Neuronal stem cell (in vitro differentiated cells): ENCODE results near the gene GRIK3.

Source experiments
- DNase-seq: peaks from one replicate; pipeline ENCODE4 v3.0.0-alpha.2; 2013; ENCODE audit warnings: low spot score
- H2AFZ ChIP-seq: one replicate; pipeline ENCODE4 v1.6.1; 2013; ENCODE audit warnings: mild to moderate bottlenecking, low read length, inconsistent platforms
- H2AK5ac ChIP-seq: 2 replicates; pipeline ENCODE4 v1.6.1; 2013; ENCODE audit warnings: low read depth, mild to moderate bottlenecking, inconsistent platforms, low read length, moderate library complexity, mixed read lengths
- H2BK120ac ChIP-seq: 2 replicates; pipeline ENCODE4 v1.6.1; 2013; ENCODE audit warnings: low read depth, mild to moderate bottlenecking, inconsistent platforms, low read length, moderate library complexity, mixed read lengths
- H2BK12ac ChIP-seq: one replicate; pipeline ENCODE4 v1.6.1; 2013; ENCODE audit warnings: low read length, inconsistent platforms
- H2BK15ac ChIP-seq: 2 replicates; pipeline ENCODE4 v1.6.1; 2013; ENCODE audit warnings: mild to moderate bottlenecking, low read length, inconsistent platforms, mixed read lengths
- H2BK5ac ChIP-seq: one replicate; pipeline ENCODE4 v1.6.1; 2013; ENCODE audit warnings: inconsistent platforms, mild to moderate bottlenecking, low read length, moderate library complexity
- H3K14ac ChIP-seq: one replicate; pipeline ENCODE4 v1.6.1; 2013; ENCODE audit warnings: low read length, inconsistent platforms
- H3K18ac ChIP-seq: 2 replicates; pipeline ENCODE4 v1.6.1; 2013; ENCODE audit warnings: low read length, inconsistent platforms
- H3K23ac ChIP-seq: 2 replicates; pipeline ENCODE4 v1.6.1; 2013; ENCODE audit warnings: low read depth, mild to moderate bottlenecking, mixed read lengths, low read length, inconsistent platforms; ENCODE audit not compliant: poor library complexity
- H3K27ac ChIP-seq: replicated peaks from 3 replicates; pipeline ENCODE4 v1.5.1; 2013; ENCODE audit warnings: low read length, inconsistent platforms
- H3K27me3 ChIP-seq, 3 experiments: 2 replicates each; pipeline ENCODE4 v1.6.1; 2013; ENCODE audit warnings: low read length in 3 of 3, mild to moderate bottlenecking in 2 of 3, inconsistent platforms in 1 of 3, low read depth in 1 of 3, mixed read lengths in 1 of 3, moderate library complexity in 1 of 3; ENCODE audit not compliant: control insufficient read depth in 3 of 3, insufficient read depth in 3 of 3
- H3K36me3 ChIP-seq, 2 donors: replicated peaks in 1 of 2; 2 replicates each; pipeline ENCODE4 v1.6.1; 2013; ENCODE audit warnings: low read length in 2 of 2; ENCODE audit not compliant: control insufficient read depth in 2 of 2, insufficient read depth in 2 of 2
- H3K4ac ChIP-seq: 2 replicates; pipeline ENCODE4 v1.6.1; 2013; ENCODE audit warnings: inconsistent platforms, mild to moderate bottlenecking, low read length, moderate library complexity
- H3K4me1 ChIP-seq, 2 donors: 1 replicate in 1 of 2; 2 replicates in 1 of 2; pipeline ENCODE4 v1.6.1; 2013; ENCODE audit warnings: low read length in 2 of 2, low read depth in 1 of 2; ENCODE audit not compliant: control insufficient read depth in 2 of 2, insufficient read depth in 1 of 2
- H3K4me2 ChIP-seq: one replicate; pipeline ENCODE4 v1.6.1; 2013; ENCODE audit warnings: mild to moderate bottlenecking, low read length, inconsistent platforms; ENCODE audit not compliant: insufficient read depth, poor library complexity, severe bottlenecking
- H3K4me3 ChIP-seq, 2 donors: 2 replicates each; pipeline ENCODE4 v1.5.1; 2013; ENCODE audit warnings: low read length in 2 of 2, mild to moderate bottlenecking in 2 of 2, inconsistent platforms in 1 of 2, moderate library complexity in 1 of 2
- H3K79me1 ChIP-seq: one replicate; pipeline ENCODE4 v1.6.1; 2013; ENCODE audit warnings: low read depth, mild to moderate bottlenecking, inconsistent platforms, low read length, moderate library complexity
- H3K9ac ChIP-seq: one replicate; pipeline ENCODE4 v1.6.1; 2013; ENCODE audit warnings: mild to moderate bottlenecking, low read depth, low read length, inconsistent platforms; ENCODE audit not compliant: poor library complexity
- H3K9me3 ChIP-seq, 2 donors: replicated peaks in 1 of 2; 2 replicates each; pipeline versions ENCODE3 to v1.6.1; 2013; ENCODE audit warnings: low read length in 2 of 2, mild to moderate bottlenecking in 2 of 2, inconsistent platforms in 1 of 2, low read depth in 1 of 2, mixed read lengths in 1 of 2, moderate library complexity in 1 of 2; ENCODE audit not compliant: control insufficient read depth in 2 of 2, insufficient read depth in 1 of 2
- H4K8ac ChIP-seq: one replicate; pipeline ENCODE4 v1.6.1; 2013; ENCODE audit warnings: low read depth, mild to moderate bottlenecking, inconsistent platforms, low read length, moderate library complexity
- H4K91ac ChIP-seq: one replicate; pipeline ENCODE4 v1.6.1; 2013; ENCODE audit warnings: low read length, low read depth, mild to moderate bottlenecking, inconsistent platforms; ENCODE audit not compliant: poor library complexity
- WGBS, 2 donors: extraction: QIAGEN DNeasy Blood & Tissue Kit; methylation state at CpG; one replicate each; pipeline ENCODE4 v1.1.7; 2013; ENCODE audit warnings: missing lambda C conversion rate in 2 of 2, mixed read lengths in 1 of 2; ENCODE audit not compliant: insufficient read length in 2 of 2, insufficient replicate concordance in 1 of 2; ENCODE audit errors: extremely low coverage in 2 of 2; 5-methylcytosine and 5-hydroxymethylcytosine counted together

GRIK3 gene

GRCh38 chr1:36807262-36807661 is 227.1 kb downstream of the GRIK3 start:
- Histone ChIP-seq H3K4me2 (no peak overlapping the region), H3K4me3 (no peak overlapping the region), H3K79me1 (peaks cover 3% of the 10 kb centered on the region), H2AK5ac (no peak overlapping the region), H3K14ac (no peak overlapping the region), H2AFZ (no peak overlapping the region), H3K18ac (no peak overlapping the region), H3K9ac (no peak overlapping the region), H3K36me3 (no peaks in the 10 kb centered on the region), H2BK120ac (no peak overlapping the region), H4K91ac (no peak overlapping the region), H2BK15ac (no peak overlapping the region), H3K4me1 (peaks cover 0 to 4% of the 10 kb centered on the region in 2 donors), H3K27ac (no peak overlapping the region), H3K9me3 (no peaks in the 10 kb centered on the region), H2BK5ac (no peak overlapping the region), H3K23ac (no peak overlapping the region), H3K27me3 (peaks cover 0 to 16% (median 0%) of the 10 kb centered on the region in 3 experiments), H3K4ac (no peak overlapping the region), H2BK12ac (no peak overlapping the region), H4K8ac (no peak overlapping the region)
- no peak for DNase-seq
- WGBS, 2 donors = no CpG with 5 or more reads among the region's 4 CpGs

- H3K27ac ChIP-seq = no peak overlapping the region
- H3K14ac ChIP-seq = no peak overlapping the region
- H2BK15ac ChIP-seq = peak overlapping the region; percentile 70
- peak overlapping the region; percentile 71 for H3K18ac ChIP-seq
- no CpG with 5 or more reads among the region's 29 CpGs for WGBS, 2 donors
- H4K91ac ChIP-seq = no peak overlapping the region
- no peak for DNase-seq
- peak overlapping the region; percentile 71 for H2BK5ac ChIP-seq
- no peak overlapping the region for H3K23ac ChIP-seq
- H2AK5ac ChIP-seq = no peak overlapping the region
- H3K9me3 ChIP-seq = no peaks in the 10 kb centered on the region
- H3K27me3 ChIP-seq = peaks cover 0 to 16% (median 0%) of the 10 kb centered on the region in 3 experiments
- peak overlapping the region; percentile 2 for H3K4ac ChIP-seq
- peaks cover 3% of the 10 kb centered on the region for H3K79me1 ChIP-seq
- H3K36me3 ChIP-seq = no peaks in the 10 kb centered on the region
- H4K8ac ChIP-seq = no peak overlapping the region
- H3K4me2 ChIP-seq = no peak overlapping the region
- H3K4me3 ChIP-seq = no peak overlapping the region
- H2AFZ ChIP-seq = no peak overlapping the region
- no peak overlapping the region for H3K9ac ChIP-seq
- no peak overlapping the region for H2BK120ac ChIP-seq
- no peak overlapping the region for H2BK12ac ChIP-seq
- peaks cover 0 to 4% of the 10 kb centered on the region in 2 donors for H3K4me1 ChIP-seq
Observed at GRCh38 chr1:36805979-36806640, 228.2 kb downstream of the GRIK3 start.

- no peak overlapping the region for H3K9ac ChIP-seq
- H3K4me2 ChIP-seq = no peak overlapping the region
- H3K27me3 ChIP-seq = peaks cover 0 to 16% (median 0%) of the 10 kb centered on the region in 3 experiments
- no peak overlapping the region for H4K8ac ChIP-seq
- H3K23ac ChIP-seq = no peak overlapping the region
- H2BK15ac ChIP-seq = peak overlapping the region; percentile 17
- H3K4me3 ChIP-seq = no peak overlapping the region
- no peak for DNase-seq
- H3K9me3 ChIP-seq = no peaks in the 10 kb centered on the region
- no peak overlapping the region for H2AFZ ChIP-seq
- H2AK5ac ChIP-seq = no peak overlapping the region
- H3K14ac ChIP-seq = peak overlapping the region; percentile 76
- H2BK120ac ChIP-seq = no peak overlapping the region
- no peak overlapping the region for H4K91ac ChIP-seq
- H3K27ac ChIP-seq = no peak overlapping the region
- H3K36me3 ChIP-seq = no peaks in the 10 kb centered on the region
- H3K4me1 ChIP-seq = peaks cover 0 to 4% of the 10 kb centered on the region in 2 donors
- peak overlapping the region; percentile 25 for H3K18ac ChIP-seq
- H2BK12ac ChIP-seq = peak overlapping the region; percentile 52
- WGBS, 2 donors = no CpG with 5 or more reads among the region's 17 CpGs
- H3K4ac ChIP-seq = no peak overlapping the region
- H3K79me1 ChIP-seq = peaks cover 3% of the 10 kb centered on the region
- no peak overlapping the region for H2BK5ac ChIP-seq
Observed at GRCh38 chr1:36804669-36805314, 229.5 kb downstream of the GRIK3 start.

- Histone ChIP-seq H3K36me3 (no peaks in the 10 kb centered on the region), H3K4me2 (no peak overlapping the region), H3K4me1 (peaks cover 0 to 4% of the 10 kb centered on the region in 2 donors), H3K27me3 (peaks cover 0 to 16% (median 0%) of the 10 kb centered on the region in 3 experiments), H3K23ac (no peak overlapping the region), H3K18ac (no peak overlapping the region), H2BK15ac (no peak overlapping the region), H2BK12ac (no peak overlapping the region), H3K79me1 (peaks cover 3% of the 10 kb centered on the region), H4K8ac (no peak overlapping the region), H4K91ac (no peak overlapping the region), H3K9me3 (no peaks in the 10 kb centered on the region), H3K4me3 (no peak overlapping the region), H3K27ac (no peak overlapping the region), H3K9ac (no peak overlapping the region), H2AFZ (no peak overlapping the region), H3K14ac (no peak overlapping the region), H2AK5ac (no peak overlapping the region), H3K4ac (no peak overlapping the region), H2BK5ac (no peak overlapping the region), H2BK120ac (no peak overlapping the region)
- no peak for DNase-seq
- no CpG with 5 or more reads among the region's 9 CpGs for WGBS, 2 donors
Observed at GRCh38 chr1:36803868-36804570, 230.3 kb downstream of the GRIK3 start.
